Inflammatory macrophage treated with lipopolysaccharide for 1 hour (primary cell): ENCODE measurements around the gene RNF7.
"Not testable (repeated sequence)": the region's sequence is repeated elsewhere in the genome, so short reads cannot be mapped to it uniquely, and the experiment has no call there.

Experiments used
- DNase-seq, 2 donors: peaks; one replicate each; pipeline ENCODE4 v3.0.0-alpha.2; 2020 to 2022

RNF7 gene

DNA sequence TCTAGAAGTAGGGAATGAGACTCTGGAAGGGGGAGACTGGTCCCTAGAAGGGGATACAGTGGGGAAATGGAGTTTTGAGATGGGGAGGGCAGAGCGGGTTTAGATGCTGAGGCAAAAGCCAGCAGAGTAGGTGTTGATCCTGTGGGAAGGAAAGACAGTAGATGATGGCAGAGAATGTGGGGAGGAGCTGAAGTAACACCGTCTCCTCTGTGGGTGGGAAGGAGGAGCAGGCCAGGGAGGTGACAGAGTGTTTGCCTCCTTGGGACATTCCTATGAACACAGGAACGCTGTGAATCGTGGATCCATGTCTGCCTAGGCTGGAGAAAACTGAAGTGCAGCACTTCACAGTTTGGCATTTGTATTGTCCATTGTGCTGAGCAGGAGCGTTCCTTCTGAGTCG, 45.5 kb downstream of the RNF7 start:
- no peak for DNase-seq

DNA sequence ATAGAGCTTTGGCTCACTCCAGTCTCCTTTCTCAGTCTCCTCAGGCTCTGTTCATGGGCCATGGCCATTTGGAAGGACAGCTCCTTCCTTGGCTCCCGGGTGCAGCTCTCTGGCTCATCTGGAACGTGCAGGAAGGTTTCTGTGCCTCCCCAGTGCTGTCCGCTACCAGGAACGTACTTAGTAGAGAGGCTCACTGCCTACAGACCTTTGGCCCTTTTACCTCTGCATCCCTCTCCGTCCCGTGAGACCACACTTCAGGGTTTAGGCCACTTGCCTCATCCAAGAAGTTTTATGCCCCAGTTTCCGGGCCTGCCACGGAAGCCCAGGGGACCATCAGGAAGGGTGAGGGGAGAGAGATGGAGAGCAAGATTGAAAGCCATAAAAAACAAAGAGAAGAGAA, 46.0 kb downstream of the RNF7 start:
- DNase-seq: no peak

DNA sequence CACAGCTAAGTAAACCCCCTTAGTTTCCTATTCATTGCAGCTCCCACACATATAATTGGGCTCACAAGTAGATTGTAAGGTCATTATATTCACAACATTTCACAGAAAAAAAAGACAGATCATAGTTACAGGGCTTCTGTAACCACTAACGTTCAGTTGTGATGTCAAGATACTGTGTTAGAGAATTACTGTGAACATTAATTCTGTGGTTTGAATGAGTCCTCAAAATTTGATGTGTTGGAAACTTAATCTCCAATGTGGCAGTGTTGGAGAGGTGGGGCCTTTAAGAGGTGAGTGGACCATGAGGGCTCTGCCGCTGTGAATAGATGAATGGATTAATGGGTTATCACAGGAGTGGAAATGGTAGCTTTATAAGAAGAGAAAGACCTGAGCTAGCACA, 46.4 kb downstream of the RNF7 start:
- DNase-seq: no peak

DNA sequence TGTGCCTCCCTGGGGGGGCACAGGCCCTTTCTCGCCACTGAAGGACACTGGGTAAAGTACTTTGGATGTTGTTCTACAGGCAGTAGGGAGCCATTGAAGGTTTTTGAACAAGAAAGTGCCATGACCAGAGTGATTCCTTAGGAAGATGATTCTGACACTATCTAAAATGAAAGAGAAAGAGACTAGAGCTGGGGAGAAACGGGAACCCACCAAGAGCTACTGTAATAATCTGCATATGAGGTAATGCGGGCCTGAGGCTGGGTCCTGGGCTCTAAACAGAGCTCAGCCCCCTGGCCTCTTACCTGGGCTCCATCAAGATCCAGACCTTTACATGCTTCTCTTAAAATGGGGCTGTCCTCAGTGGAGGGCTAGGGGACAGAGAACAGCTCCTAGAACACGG, 50.1 kb downstream of the RNF7 start:
- DNase-seq: no peak

DNA sequence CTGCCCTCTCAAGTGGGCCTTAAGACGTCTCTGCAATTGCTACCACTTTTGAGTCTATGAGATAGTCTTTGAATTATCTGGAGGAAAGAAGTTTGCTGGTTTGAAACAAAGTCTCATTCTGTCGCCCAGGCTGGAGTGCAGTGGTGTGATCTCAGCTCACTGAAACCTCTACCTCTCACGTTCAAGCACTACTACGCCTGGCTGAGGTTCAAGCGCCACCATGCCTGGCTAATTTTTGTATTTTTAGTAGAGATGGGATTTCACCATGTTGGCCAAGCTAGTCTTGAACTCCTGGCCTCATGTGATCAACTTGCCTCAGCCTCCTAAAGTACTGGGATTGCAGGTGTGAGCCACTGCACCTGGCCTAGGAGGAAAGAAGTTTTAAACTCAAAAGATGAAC, 50.7 kb downstream of the RNF7 start:
- not testable (repeated sequence) for DNase-seq

DNA sequence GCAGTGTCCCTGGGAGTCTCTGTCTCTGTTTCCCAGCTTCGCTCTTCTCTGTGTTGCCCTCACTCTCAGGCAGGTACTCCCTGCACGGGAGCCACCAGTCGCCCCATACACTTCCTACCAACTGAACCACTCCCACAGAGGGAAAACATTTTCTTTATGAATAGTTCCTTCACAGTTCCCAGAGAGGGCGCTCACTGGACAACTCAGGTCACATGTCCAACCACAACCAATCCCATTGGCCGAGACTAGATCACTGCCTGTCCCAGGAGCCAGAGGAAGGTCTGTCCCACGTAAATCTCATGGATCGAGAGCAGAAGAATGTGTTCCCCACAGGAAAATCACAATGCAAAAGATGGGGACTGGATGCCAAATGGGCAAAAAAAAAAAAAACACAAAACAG, 51.2 kb downstream of the RNF7 start:
- no peak for DNase-seq

DNA sequence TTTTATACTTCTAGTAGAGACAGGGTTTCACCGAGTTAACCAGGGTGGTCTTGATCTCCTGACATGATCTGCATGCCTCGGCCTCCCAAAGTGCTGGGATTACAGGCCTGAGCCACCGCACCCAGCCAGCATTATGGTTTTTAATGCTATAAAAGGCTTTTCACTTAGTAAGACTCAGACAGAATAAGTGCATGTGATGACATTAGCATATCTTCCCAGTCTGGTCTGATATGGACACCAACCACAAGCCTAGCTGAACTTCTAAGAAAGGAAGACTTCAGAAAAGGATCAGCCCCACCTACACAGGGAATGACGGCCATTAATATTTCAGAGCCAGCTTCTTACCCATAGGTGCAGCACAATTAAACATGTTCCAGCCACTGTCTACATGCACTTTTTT, 52.1 kb downstream of the RNF7 start:
- no peak for DNase-seq

DNA sequence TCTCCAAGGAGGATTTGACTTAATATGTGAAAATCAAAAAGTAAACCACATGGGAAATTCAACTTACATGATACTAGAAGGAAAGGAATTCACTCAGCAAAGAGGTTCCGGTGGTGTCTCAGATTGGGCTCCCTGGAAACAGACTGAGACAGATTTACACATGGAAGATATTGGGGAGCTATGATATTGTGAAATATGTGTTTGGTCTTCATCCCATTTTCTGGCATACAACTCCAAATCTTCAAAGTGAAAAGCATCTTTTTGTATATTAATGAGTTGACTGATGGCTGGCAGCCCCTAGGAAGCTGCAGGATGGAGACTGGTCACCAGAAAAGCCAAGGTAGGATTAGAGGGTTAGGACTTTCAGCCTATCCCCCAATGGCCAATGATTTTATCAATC, 54.4 kb downstream of the RNF7 start:
- no peak for DNase-seq

DNA sequence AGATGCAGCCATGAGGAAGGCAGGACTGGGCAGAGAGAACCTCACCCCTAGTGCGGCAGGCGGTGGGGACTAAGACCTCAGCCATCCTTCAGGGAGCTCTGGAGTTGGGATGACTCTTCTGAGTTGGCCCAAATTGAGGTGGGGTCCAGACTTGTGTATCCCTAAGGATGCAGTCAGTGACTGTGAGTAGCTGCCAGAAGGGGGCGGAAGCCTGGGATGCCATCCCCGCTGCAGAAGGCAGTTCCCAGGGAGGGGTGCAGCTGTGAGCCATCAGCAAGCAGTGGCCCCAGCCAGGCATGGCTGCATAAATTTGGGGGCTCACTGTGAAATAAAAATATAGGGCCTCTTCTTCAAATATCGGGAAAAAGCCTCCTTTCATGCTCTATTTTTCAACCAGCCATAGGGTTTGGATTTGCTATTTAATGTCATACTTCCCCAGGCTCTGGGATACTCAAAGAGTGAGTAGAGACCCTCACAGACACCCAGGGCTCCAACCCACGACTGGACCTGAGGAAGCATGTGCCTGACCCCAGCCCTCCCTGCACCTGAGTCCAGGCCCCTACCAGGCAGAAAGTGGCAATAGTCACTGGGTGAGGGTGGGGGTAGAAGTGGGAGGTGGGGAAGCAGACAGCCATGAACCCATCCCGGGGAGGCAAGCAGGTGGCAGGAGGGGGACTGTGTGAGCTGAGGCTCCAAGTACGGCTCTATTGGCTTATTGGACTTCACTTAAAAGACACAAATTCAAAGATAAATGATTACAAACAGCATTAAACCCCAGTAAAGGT, 55.6 kb downstream of the RNF7 start:
- DNase-seq: no peak

DNA sequence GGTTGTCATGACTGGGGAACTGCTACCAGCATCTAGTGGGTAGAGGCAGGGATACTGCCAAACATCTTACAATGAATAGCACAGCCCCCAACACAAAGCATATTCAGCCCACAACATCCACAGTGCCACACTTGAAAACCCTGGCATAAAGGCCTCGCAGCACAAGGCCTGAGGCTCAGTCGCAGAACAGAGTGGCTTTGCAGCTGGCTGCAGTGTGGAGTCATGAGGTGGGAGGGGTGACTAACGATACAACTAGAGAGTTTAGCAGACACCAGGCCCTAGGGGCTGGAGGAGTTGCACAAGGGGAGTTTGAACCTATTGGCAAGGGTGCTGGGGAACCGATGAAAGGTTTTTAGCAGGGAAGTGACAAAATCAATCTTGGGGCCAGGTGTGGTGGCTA, 57.2 kb downstream of the RNF7 start:
- DNase-seq: no peak

DNA sequence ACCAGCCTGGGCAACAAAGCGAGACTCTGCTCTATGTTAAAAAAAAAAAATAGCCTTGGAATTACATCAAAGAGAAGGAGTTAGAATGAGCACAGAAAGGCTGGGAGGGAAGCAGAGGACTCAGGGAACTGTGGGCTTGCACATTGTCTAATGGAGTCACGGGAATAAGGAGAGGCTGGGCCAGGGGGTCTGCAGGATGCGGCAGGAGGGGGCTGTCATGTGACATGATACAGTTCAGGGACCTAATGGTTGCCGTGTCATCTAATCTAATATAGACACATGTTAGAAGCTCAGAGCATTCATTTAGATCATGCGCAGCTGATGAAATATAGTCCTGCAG, 57.6 kb downstream of the RNF7 start:
- no peak for DNase-seq

DNA sequence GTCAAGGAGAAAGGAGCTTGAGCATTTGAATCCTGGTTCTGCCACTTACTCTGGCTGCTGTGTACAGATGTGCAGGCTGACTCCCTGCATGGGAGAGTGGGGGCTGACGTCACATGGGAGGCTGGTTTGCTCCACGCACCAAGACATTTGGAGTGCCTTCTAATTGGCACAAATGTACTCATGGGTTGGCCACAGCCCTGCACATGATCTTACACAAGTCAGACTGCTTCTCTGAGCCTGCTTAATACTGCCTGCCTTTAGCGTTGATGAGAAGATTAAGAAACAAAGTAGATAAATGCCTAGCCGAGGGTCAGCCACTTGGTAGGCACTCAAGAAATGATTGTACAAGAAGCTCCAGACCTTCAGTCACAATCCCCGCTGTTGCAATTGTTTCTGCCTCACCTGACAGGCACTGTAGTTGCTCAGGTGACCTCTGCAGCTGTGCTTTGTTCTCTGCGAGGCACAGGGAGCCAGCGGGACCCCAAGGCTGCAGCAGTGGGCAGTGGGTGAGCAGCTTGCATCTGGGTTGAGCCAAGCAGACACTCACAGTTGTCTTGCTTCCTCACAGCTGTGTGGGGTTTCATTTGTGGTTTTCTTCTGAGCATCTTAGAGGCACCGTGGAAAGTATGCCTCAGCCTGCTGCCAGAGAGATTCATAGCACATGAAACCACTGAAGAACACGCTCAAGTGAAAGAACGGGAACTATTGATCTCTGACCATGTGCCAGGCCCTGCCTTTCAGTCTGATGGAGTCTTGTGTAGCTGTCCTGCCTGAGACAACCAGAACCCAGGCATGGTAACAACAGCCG, 58.2 kb downstream of the RNF7 start:
- DNase-seq: peak; percentile 36 to 44
